K562 (cell line): Measurements from ENCODE around the gene EMC9. TPM values are rescaled to one million over a fixed set of nuclear protein-coding genes. Genes with fewer than 3 reads are reported as not detected.

ENCODE experiments used
- ATAC-seq: fragments of 200-7000 bp; cut with Tn5 transposase; 3 replicates; pipeline ENCODE4 v1.9.1; 2020; ENCODE audit warnings: moderate library complexity
- BruUV-seq: library from RNA; stranded (reverse); fragments of 400-500 nt; replicated peaks from 2 replicates; lab custom pipeline; 2021; lab: Mats Ljungman, UMichigan
- CTCF ChIA-PET: fragments of 300-600 bp; formaldehyde crosslinking; extraction: SDS; loops from one replicate; lab custom pipeline; 2021; ENCODE audit warnings: low intra/inter-chr PET ratio; lab: Yijun Ruan, JAX
- POLR2A ChIA-PET: fragments of 300-600, 350-650 bp; sonication (Branson Sonifier 250); formaldehyde crosslinking; extraction: SDS; loops from one replicate; lab custom pipeline; 2021; ENCODE audit warnings: antibody characterized with exemption, inconsistent platforms; lab: Yijun Ruan, JAX
- DNase-seq, 4 experiments: peaks; one replicate each; pipeline versions ENCODE4 v3.0.0 to v3.0.0-alpha.2; 2011 to 2018; ENCODE audit warnings: low spot score in 3 of 4, mixed read lengths in 3 of 4; ENCODE audit errors: extremely low read depth in 1 of 4
- FAIRE-seq: peaks from 2 replicates; lab custom pipeline; 2011; peaks lifted over from hg19 to GRCh38; lab: Jason Lieb, UNC
- H2AFZ ChIP-seq: 2 replicates; pipeline ENCODE4 v1.6.0; 2011; ENCODE audit warnings: low read depth, low read length, control low read depth, inconsistent platforms
- H3K27ac ChIP-seq: fragments of 200-600 bp; 3 replicates; pipeline ENCODE4 v1.8.0; 2011; ENCODE audit warnings: low read depth, mild to moderate bottlenecking, control low read depth, inconsistent platforms, low read length, moderate library complexity, mixed read lengths; ENCODE audit errors: extremely low read depth
- H3K27me3 ChIP-seq, 2 experiments: fragments of 300-600 bp in 1 of 2; 2 replicates in 1 of 2; 3 replicates in 1 of 2; pipeline versions ENCODE4 v1.6.0 to v1.8.0; 2011; ENCODE audit warnings: inconsistent platforms in 2 of 2, low read length in 2 of 2, mild to moderate bottlenecking in 1 of 2, mixed read lengths in 1 of 2, moderate library complexity in 1 of 2; ENCODE audit not compliant: control insufficient read depth in 2 of 2, insufficient read depth in 2 of 2
- H3K36me3 ChIP-seq: fragments of 300-600 bp; 3 replicates; pipeline ENCODE4 v1.8.0; 2011; ENCODE audit warnings: mild to moderate bottlenecking, low read length, inconsistent platforms; ENCODE audit not compliant: control insufficient read depth, insufficient read depth
- H3K4me1 ChIP-seq, 2 experiments: fragments of 200-600 bp in 1 of 2; replicated peaks in 1 of 2; 2 replicates in 1 of 2; 3 replicates in 1 of 2; pipeline versions ENCODE4 v1.5.1 to v1.8.0; 2011; ENCODE audit warnings: inconsistent platforms in 2 of 2, low read length in 2 of 2, mild to moderate bottlenecking in 1 of 2, mixed read lengths in 1 of 2, moderate library complexity in 1 of 2; ENCODE audit not compliant: control insufficient read depth in 2 of 2, insufficient read depth in 2 of 2
- H3K4me2 ChIP-seq: 2 replicates; pipeline ENCODE4 v1.6.1; 2011; ENCODE audit warnings: low read length, control low read depth, inconsistent platforms, mixed read lengths; ENCODE audit not compliant: insufficient read depth
- H3K4me3 ChIP-seq: fragments of 200-600 bp; sonication (generic), shearing (Covaris generic); 2 replicates; pipeline ENCODE4 v1.5.1; 2016; ENCODE audit warnings: control low read depth, inconsistent platforms
- H3K79me2 ChIP-seq: fragments of 200-600 bp; 3 replicates; pipeline ENCODE4 v1.8.0; 2011; ENCODE audit warnings: low read length, inconsistent platforms; ENCODE audit not compliant: control insufficient read depth, insufficient read depth
- H3K9ac ChIP-seq, 2 experiments: 2 replicates each; pipeline versions ENCODE4 v1.6.0 to v1.6.1; 2011; ENCODE audit warnings: low read depth in 2 of 2, low read length in 2 of 2, control low read depth in 1 of 2, inconsistent platforms in 1 of 2, mild to moderate bottlenecking in 1 of 2, mixed read lengths in 1 of 2; ENCODE audit not compliant: insufficient read depth in 1 of 2
- H3K9me1 ChIP-seq: one replicate; pipeline ENCODE4 v1.6.0; 2011; ENCODE audit warnings: inconsistent platforms, mild to moderate bottlenecking, low read length, moderate library complexity; ENCODE audit not compliant: control insufficient read depth, insufficient read depth
- H3K9me3 ChIP-seq: replicated peaks from 2 replicates; pipeline ENCODE4 v1.5.1; 2011; ENCODE audit warnings: low read depth, low read length, inconsistent platforms; ENCODE audit not compliant: control insufficient read depth, insufficient read depth
- H4K20me1 ChIP-seq: replicated peaks from 2 replicates; pipeline ENCODE4 v1.6.1; 2011; ENCODE audit warnings: low read length, inconsistent platforms, mixed read lengths; ENCODE audit not compliant: control insufficient read depth, insufficient read depth
- GTF2E2 ChIP-seq: fragments of 200-800 bp; sonication (Bioruptor generic); IDR thresholded peaks from 2 replicates; pipeline ENCODE4 v1.6.1; 2016; ENCODE audit warnings: missing genetic modification characterization, missing compliant biosample characterization
- KAT2B ChIP-seq: IDR thresholded peaks from one replicate; pipeline ENCODE4 v1.6.1; 2012; ENCODE audit warnings: low read depth, mild to moderate bottlenecking, control low read depth, inconsistent platforms, low read length, moderate library complexity
- POLR3G ChIP-seq: IDR thresholded peaks from 2 replicates; pipeline ENCODE4 v1.6.1; 2011; ENCODE audit not compliant: insufficient read length, insufficient replicate concordance; ENCODE audit errors: extremely low read depth
- WGBS: fragments of 100-300 bp; shearing (Covaris generic); methylation state at CpG from one replicate; pipeline ENCODE4 v1.1.6; 2016; ENCODE audit warnings: low coverage, mixed read lengths; ENCODE audit not compliant: insufficient coverage; ENCODE audit errors: missing lambda C conversion rate; 5-methylcytosine and 5-hydroxymethylcytosine counted together
- in situ Hi-C: fragments of 300-500 bp; cut with MboI; formaldehyde crosslinking; loops from 4 replicates; pipeline ENCODE4 v1.15.0; 2018; ENCODE audit warnings: inconsistent platforms, mixed read lengths
- intact Hi-C: fragments of 100-400 bp; cut with micrococcal nuclease; formaldehyde crosslinking; loops from 2 replicates; pipeline ENCODE4 v1.14.2; 2022
- polyA plus RNA-seq, 8 experiments: library from polyadenylated mRNA; depleted of rRNA in 4 of 8; stranded (reverse) in 5 of 8; unstranded in 3 of 8; fragments of >200 nt; fragmentation: Nextera tagmentation in 2 of 8; fragmentation: Illumina TruSeq in 1 of 8; extraction: Ambion mirVana in 2 of 8; extraction: Trizol in 1 of 8; gene quantifications; 2 replicates each; pipeline versions ENCODE4 v1.2.1 to v1.2.3, GENCODE V29; 2011 to 2014; ENCODE audit warnings: inconsistent platforms in 1 of 8, missing spikeins in 1 of 8
- total RNA-seq, 7 experiments: library from RNA; depleted of rRNA in 6 of 7; stranded (reverse); fragments of >200 nt in 6 of 7; fragmentation: Illumina TruSeq in 2 of 7; extraction: Trizol in 2 of 7; gene quantifications; 2 replicates each; pipeline versions ENCODE4 v1.2.1 to v1.2.3, GENCODE V29; 2011 to 2021; ENCODE audit warnings: low replicate concordance in 1 of 7
- TF ChIP-seq, protein P1 (sequence below): fragments of 250-450 bp; sonication (Bioruptor Pico); IDR thresholded peaks from 2 replicates; pipeline ENCODE4 v1.4.0; 2020
- TF ChIP-seq, protein P2 (sequence below): fragments of 250-450 bp; sonication (Bioruptor Pico); IDR thresholded peaks from 2 replicates; pipeline ENCODE4 v1.9.0; 2021; ENCODE audit warnings: mild to moderate bottlenecking, inconsistent platforms

EMC9 gene
- total and polyA plus RNA-seq, 9 of the 15 experiments (the other 6 are each of a cell fraction or from before 2014, with no cell fraction given), result 3.1 to 13.2 (median 7.8) TPM

DNA sequence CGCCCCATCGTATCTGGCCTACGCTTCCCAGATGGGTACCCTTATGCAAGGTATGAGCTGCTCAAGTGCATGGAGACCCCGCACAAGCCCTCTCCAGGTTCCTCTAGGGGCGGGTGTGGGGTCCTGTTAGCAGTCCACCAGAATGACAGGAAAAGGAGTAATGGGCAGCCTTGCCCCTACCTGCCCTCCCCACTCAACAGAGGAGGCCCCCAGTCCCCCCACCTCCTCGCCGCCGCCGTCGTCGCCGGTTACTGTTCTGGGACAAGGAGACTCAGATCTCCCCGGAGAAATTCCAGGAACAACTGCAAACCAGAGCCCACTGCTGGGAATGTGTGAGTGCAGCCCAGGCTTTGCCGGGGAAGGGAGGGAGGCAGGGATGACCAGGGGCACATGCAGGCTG is 36.5 kb upstream of the EMC9 start:
- Histone ChIP-seq H3K9ac (no peak overlapping the region), H3K36me3 (peaks cover 44% of the 10 kb centered on the region; the same call in 2 of the 3 replicates), H3K27me3 (no peaks in the 10 kb centered on the region), H3K4me1 (no peaks in the 10 kb centered on the region; a peak in 2 of 5 replicates), H3K79me2 (no peaks in the 10 kb centered on the region), H3K4me3 (no peak overlapping the region), H4K20me1 (no peaks in the 10 kb centered on the region), H3K27ac (no peak overlapping the region)
- FAIRE-seq, result no peak
- 100% methylated on average over 3 of the region's 14 CpGs for WGBS
- intact Hi-C loops, result no loop called here
- ChIA-PET CTCF (no interaction called here), POLR2A (interaction anchor here (1.2 kb wide), 1 partner anchor 11 kb away, joined by 4 read pairs; the partner anchor contains the start of gene IPO4)
- BruUV-seq, result no TSS peak
- in situ Hi-C loops, result no loop called here
- TF ChIP-seq, protein P1, sequence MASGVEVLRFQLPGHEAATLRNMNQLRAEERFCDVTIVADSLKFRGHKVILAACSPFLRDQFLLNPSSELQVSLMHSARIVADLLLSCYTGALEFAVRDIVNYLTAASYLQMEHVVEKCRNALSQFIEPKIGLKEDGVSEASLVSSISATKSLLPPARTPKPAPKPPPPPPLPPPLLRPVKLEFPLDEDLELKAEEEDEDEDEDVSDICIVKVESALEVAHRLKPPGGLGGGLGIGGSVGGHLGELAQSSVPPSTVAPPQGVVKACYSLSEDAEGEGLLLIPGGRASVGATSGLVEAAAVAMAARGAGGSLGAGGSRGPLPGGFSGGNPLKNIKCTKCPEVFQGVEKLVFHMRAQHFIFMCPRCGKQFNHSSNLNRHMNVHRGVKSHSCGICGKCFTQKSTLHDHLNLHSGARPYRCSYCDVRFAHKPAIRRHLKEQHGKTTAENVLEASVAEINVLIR, result no peak
- no peak for TF ChIP-seq GTF2E2 (tag)
- TF ChIP-seq, protein P2, sequence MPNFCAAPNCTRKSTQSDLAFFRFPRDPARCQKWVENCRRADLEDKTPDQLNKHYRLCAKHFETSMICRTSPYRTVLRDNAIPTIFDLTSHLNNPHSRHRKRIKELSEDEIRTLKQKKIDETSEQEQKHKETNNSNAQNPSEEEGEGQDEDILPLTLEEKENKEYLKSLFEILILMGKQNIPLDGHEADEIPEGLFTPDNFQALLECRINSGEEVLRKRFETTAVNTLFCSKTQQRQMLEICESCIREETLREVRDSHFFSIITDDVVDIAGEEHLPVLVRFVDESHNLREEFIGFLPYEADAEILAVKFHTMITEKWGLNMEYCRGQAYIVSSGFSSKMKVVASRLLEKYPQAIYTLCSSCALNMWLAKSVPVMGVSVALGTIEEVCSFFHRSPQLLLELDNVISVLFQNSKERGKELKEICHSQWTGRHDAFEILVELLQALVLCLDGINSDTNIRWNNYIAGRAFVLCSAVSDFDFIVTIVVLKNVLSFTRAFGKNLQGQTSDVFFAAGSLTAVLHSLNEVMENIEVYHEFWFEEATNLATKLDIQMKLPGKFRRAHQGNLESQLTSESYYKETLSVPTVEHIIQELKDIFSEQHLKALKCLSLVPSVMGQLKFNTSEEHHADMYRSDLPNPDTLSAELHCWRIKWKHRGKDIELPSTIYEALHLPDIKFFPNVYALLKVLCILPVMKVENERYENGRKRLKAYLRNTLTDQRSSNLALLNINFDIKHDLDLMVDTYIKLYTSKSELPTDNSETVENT, result no peak
- no peak for TF ChIP-seq KAT2B
- no peak for TF ChIP-seq POLR3G
- TF ChIP-seq, all 486 proteins: peak for 0
- H3K9me1 ChIP-seq, result no peaks in the 10 kb centered on the region
- DNase-seq (no peak), ATAC-seq (no peak)
- no peak overlapping the region for H3K4me2 ChIP-seq
- no peaks in the 10 kb centered on the region for H3K9me3 ChIP-seq
- no peak overlapping the region for H2AFZ ChIP-seq
